Measurements from ENCODE around the gene MSRB1. TPM values are rescaled to one million over a fixed set of nuclear protein-coding genes. Genes with fewer than 3 reads are reported as not detected.

The MSRB1 gene
- total and polyA plus RNA-seq, 2 of the 13 experiments (the other 11 are each of a cell fraction or from before 2014, with no cell fraction given): 32.1 to 75.4 TPM

GRCh38 chr16:1932050-1933028 is 10.7 kb downstream of the MSRB1 start (continued):
- TF ChIP-seq, protein P1, sequence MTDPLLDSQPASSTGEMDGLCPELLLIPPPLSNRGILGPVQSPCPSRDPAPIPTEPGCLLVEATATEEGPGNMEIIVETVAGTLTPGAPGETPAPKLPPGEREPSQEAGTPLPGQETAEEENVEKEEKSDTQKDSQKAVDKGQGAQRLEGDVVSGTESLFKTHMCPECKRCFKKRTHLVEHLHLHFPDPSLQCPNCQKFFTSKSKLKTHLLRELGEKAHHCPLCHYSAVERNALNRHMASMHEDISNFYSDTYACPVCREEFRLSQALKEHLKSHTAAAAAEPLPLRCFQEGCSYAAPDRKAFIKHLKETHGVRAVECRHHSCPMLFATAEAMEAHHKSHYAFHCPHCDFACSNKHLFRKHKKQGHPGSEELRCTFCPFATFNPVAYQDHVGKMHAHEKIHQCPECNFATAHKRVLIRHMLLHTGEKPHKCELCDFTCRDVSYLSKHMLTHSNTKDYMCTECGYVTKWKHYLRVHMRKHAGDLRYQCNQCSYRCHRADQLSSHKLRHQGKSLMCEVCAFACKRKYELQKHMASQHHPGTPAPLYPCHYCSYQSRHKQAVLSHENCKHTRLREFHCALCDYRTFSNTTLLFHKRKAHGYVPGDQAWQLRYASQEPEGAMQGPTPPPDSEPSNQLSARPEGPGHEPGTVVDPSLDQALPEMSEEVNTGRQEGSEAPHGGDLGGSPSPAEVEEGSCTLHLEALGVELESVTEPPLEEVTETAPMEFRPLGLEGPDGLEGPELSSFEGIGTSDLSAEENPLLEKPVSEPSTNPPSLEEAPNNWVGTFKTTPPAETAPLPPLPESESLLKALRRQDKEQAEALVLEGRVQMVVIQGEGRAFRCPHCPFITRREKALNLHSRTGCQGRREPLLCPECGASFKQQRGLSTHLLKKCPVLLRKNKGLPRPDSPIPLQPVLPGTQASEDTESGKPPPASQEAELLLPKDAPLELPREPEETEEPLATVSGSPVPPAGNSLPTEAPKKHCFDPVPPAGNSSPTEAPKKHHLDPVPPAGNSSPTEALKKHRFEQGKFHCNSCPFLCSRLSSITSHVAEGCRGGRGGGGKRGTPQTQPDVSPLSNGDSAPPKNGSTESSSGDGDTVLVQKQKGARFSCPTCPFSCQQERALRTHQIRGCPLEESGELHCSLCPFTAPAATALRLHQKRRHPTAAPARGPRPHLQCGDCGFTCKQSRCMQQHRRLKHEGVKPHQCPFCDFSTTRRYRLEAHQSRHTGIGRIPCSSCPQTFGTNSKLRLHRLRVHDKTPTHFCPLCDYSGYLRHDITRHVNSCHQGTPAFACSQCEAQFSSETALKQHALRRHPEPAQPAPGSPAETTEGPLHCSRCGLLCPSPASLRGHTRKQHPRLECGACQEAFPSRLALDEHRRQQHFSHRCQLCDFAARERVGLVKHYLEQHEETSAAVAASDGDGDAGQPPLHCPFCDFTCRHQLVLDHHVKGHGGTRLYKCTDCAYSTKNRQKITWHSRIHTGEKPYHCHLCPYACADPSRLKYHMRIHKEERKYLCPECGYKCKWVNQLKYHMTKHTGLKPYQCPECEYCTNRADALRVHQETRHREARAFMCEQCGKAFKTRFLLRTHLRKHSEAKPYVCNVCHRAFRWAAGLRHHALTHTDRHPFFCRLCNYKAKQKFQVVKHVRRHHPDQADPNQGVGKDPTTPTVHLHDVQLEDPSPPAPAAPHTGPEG (CRISPR knock-in tag; IDR thresholded peaks at IDR 0.05): peak; percentile 34; the same call in 1 of the 2 replicates
- TF ChIP-seq ZKSCAN8 (CRISPR knock-in tag; IDR thresholded peaks at IDR 0.05; ENCODE audit: borderline replicate concordance): no peak
- TF ChIP-seq RFX1 (IDR thresholded peaks at IDR 0.05): no peak
- no peak for TF ChIP-seq SP5 (CRISPR knock-in tag; IDR thresholded peaks at IDR 0.05; ENCODE audit: borderline replicate concordance, low read depth)
- TF ChIP-seq ZSCAN25 (CRISPR knock-in tag; IDR thresholded peaks at IDR 0.05): no peak; the same call in 1 of the 2 replicates
- TF ChIP-seq, protein P2, sequence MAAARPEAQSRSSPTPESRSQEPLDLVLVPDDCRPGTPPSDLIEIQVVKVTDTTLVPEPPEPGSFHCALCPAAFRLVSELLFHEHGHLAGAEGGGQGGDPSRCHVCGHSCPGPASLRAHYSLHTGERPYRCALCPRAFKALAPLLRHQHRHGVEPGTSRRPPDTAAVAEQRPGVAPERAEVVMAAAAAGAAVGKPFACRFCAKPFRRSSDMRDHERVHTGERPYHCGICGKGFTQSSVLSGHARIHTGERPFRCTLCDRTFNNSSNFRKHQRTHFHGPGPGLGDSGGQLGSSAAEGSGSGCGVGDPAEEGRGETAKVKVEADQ (CRISPR knock-in tag; IDR thresholded peaks at IDR 0.05; ENCODE audit: borderline replicate concordance): no peak
- no peak for TF ChIP-seq CREB3 (CRISPR knock-in tag; IDR thresholded peaks at IDR 0.05)
- no peak; the same call in 1 of the 2 replicates for TF ChIP-seq HNF4A (CRISPR knock-in tag; IDR thresholded peaks at IDR 0.05)
- TF ChIP-seq, protein P3, sequence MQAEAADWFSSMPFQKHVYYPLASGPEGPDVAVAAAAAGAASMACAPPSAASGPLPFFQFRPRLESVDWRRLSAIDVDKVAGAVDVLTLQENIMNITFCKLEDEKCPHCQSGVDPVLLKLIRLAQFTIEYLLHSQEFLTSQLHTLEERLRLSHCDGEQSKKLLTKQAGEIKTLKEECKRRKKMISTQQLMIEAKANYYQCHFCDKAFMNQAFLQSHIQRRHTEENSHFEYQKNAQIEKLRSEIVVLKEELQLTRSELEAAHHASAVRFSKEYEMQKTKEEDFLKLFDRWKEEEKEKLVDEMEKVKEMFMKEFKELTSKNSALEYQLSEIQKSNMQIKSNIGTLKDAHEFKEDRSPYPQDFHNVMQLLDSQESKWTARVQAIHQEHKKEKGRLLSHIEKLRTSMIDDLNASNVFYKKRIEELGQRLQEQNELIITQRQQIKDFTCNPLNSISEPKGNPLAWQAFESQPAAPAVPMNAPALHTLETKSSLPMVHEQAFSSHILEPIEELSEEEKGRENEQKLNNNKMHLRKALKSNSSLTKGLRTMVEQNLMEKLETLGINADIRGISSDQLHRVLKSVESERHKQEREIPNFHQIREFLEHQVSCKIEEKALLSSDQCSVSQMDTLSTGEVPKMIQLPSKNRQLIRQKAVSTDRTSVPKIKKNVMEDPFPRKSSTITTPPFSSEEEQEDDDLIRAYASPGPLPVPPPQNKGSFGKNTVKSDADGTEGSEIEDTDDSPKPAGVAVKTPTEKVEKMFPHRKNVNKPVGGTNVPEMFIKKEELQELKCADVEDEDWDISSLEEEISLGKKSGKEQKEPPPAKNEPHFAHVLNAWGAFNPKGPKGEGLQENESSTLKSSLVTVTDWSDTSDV (CRISPR knock-in tag; IDR thresholded peaks at IDR 0.05): no peak; the same call in 1 of the 2 replicates
- TF ChIP-seq POLR2AphosphoS5 (IDR thresholded peaks at IDR 0.05; ENCODE audit: low read depth, low read length): no peak
- no peak for TF ChIP-seq ZBTB2 (CRISPR knock-in tag; IDR thresholded peaks at IDR 0.05; ENCODE audit: low read depth)
- no peak for TF ChIP-seq FOXC1 (CRISPR knock-in tag; IDR thresholded peaks at IDR 0.05; ENCODE audit: borderline replicate concordance)
- no peak for TF ChIP-seq ZBTB1 (CRISPR knock-in tag; IDR thresholded peaks at IDR 0.05; ENCODE audit: borderline replicate concordance)
- TF ChIP-seq, protein P4, sequence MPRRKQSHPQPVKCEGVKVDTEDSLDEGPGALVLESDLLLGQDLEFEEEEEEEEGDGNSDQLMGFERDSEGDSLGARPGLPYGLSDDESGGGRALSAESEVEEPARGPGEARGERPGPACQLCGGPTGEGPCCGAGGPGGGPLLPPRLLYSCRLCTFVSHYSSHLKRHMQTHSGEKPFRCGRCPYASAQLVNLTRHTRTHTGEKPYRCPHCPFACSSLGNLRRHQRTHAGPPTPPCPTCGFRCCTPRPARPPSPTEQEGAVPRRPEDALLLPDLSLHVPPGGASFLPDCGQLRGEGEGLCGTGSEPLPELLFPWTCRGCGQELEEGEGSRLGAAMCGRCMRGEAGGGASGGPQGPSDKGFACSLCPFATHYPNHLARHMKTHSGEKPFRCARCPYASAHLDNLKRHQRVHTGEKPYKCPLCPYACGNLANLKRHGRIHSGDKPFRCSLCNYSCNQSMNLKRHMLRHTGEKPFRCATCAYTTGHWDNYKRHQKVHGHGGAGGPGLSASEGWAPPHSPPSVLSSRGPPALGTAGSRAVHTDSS (CRISPR knock-in tag; conservative IDR thresholded peaks at IDR 0.05): no peak

Measured in HepG2 (cell line).